Hindlimb muscle (tissue), 1 donor: ENCODE measurements around the gene RERE. TPM values are rescaled to one million over a fixed set of nuclear protein-coding genes. Genes with fewer than 3 reads are reported as not detected.
"Not testable (repeated sequence)": the region's sequence is repeated elsewhere in the genome, so short reads cannot be mapped to it uniquely, and the experiment has no call there.

Experiments
- DNase-seq: peaks from one replicate; pipeline ENCODE4 v3.0.0-alpha.2; 2013
- polyA plus RNA-seq: library from polyadenylated mRNA; unstranded; fragments of 120-200 nt; gene quantifications from one replicate; pipeline ENCODE4 v1.2.1, GENCODE V29; 2013; ENCODE audit not compliant: insufficient read length

Gene RERE
- polyA plus RNA-seq, 1 donor, result 93.9 TPM

DNA sequence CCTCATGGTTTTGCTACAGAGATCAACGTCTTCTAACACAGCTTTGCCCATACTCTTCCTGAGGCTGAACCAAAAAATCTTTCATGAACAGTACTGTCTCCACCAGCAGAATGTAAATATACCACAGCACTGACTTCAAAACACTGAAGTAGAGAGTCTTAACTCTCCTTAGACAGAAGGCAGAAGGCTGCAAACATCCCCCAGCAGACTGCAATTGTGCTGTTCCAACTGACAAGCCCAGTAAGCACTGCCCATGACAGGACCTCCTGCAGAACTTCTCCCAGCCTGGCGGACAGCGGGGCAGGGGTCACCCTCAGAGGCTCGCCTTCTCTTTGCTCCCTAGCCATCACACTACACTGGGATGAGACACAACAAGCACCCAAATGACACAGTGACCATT is 218.7 kb downstream of the RERE start:
- DNase-seq, result no peak

DNA sequence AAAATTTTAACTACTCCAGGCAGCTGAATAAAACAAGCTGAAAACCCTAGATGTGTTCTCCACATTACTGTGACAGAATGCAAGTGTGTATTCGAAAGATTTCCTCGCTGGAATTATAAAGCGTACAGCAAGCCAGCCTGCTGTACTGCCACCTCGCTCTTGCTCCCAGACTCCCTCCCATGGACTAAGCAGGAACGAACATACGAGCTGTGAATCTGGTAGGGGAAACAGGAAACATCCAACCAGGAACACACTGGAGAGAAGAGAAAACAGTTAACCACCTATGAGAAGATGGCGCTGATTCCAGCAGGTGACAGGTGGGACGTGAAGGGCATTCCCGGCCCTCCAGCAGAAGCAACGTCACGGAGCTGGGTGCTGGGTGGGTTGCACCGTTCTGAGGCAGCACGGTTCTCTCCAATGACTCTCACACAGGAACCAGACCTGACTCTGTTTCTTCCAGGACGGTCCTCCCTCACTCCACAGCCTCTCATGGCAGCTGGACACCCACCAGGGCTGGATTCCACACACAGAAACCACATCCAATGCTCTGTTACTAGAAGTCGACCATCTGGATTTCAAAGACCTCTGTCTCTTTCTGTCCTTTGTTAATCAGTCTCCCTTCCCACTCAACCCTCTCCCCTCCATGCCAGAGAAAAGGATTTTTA is 219.2 kb downstream of the RERE start:
- DNase-seq, result peak; percentile 56

GRCh38 chr1:8597455-8597854 is 220.0 kb downstream of the RERE start:
- DNase-seq, result no peak

DNA sequence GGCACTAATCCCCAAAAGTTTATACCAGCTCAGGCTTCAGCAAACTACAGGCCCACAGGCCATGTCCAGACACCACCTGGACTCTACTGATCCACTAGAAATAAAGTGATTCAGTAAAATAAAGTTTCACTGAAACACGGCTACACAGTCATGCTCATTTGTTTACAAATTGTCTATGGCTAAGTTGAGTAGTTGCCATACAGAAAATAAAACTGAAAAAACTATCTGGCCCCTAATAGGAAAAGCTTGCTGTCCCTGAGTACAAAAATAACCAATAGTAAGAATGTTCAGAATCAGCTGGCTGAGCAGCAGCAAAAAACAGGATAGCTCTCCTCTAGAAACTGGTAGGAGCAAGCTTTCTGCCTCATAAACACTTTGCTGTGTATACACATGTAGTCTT is 221.5 kb downstream of the RERE start:
- DNase-seq, result no peak

DNA sequence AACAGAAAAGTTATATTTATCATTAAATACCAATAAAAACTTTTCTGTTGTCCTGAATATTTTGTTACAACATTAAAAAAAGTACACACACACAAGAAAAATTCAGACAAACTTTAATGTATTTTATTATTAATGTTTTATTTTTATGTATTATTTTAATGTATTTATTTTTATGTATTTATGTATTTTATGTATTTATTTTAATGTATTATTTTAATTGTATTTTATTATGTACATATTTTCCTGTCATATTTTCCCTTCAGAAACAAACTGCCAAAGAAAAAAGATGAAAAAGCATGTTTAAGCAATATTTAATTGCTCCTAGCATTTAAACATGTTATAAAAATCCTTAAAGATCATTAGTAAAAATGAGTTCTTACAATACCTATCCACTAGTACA is 222.1 kb downstream of the RERE start:
- DNase-seq, result no peak

DNA sequence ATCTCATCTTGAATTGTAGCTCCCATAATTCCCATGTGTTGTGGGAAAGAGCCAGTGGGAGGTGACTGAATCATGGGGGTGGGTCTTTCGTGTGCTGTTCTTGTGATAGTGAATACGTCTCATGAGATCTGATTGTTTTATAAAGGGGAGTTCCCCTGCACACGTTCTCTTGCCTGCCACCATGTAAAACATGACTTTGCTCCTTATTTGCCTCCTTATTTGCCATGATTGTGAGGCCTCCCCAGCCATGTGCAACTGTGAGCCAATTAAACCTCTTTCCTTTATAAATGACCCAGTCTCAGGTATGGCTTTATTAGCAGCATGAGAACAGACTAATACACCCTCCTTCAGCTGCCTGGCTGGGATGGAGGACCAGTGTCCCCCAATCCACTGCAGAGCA is 224.1 kb downstream of the RERE start:
- DNase-seq, result not testable (repeated sequence)

DNA sequence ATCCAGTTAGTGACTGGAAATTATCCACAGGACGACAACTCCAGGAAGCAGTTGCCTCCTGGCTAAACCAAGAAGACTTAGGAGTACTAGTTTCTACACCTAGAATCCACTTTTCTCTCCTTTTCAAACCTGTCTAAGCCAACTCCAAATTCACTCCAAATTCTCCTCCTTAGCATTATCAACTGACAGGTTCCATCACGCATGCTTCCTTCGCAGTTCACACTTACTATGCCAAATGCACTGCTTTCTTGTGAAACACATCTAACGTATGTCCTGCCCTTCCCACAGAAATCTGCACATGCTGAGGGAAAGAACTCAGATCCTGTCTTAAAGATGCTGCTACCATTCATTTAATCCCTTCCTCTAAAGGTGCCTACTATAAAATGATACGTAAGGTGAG is 225.9 kb downstream of the RERE start:
- DNase-seq, result no peak

- DNase-seq, result peak; percentile 41
These were observed 226.6 kb downstream of the RERE start for GRCh38 chr1:8590721-8591351.

DNA sequence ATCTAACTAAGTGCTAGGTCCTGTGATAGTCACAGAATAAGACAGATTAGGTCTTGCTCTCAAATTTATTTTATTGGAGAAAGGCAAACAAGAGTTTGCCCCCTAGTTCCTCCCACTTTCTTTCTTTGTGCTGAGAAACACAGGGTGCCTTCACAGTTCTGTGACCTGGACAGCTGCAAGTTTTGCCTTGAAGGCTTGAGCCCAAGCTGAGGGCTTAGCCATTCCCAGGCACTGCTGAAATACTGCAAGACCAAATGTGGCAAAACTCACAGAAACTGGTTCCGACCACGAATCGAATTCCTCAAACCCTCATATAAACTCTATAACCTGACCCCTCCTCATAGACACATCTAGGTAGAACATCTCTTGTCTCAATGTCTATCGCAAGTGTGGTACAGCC is 227.9 kb downstream of the RERE start:
- DNase-seq, result no peak

DNA sequence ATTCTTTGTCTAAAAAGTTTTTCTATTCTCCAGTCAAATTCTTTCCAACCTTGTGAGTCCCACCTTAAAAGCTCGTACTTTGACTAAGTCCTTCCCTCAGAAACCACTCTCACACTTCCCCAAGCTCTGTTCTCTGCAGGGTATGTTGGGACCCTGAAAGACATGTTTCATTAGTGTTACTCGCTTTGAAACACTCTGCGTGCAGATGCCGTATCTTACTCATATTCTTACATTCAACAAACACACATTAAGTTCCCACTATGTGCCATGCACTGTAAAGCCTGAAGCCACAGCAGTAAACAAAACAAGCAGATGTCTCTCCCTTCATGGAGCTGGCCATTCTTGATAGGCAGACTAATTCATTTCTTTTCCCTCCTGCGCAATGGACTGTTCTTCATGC is 229.7 kb downstream of the RERE start:
- no peak for DNase-seq

GRCh38 chr1:8586438-8586837 is 231.0 kb downstream of the RERE start:
- no peak for DNase-seq

- DNase-seq, result no peak
These were observed 233.1 kb downstream of the RERE start for GRCh38 chr1:8584316-8584715.

GRCh38 chr1:8583031-8583430 is 234.4 kb downstream of the RERE start:
- no peak for DNase-seq

GRCh38 chr1:8580566-8580965 is 236.9 kb downstream of the RERE start:
- no peak for DNase-seq

DNA sequence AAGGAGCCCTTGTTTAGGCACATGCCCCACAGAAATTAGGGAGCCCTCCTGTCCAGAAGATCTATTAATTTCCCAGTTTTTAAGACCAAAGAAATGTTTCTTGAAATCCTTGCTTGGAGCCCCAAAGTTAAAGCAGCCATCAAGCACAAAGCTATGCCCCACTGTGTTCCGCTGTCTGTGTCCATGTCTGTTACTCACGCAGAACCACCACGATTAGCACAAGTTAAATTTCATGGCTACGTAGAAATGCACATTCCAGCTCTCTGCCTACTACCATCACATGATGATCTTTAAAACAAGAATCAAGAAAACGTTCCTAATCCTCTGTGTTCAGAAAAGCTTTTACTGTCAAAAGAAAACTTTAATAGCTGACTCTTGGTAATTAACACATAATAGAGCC is 238.5 kb downstream of the RERE start:
- DNase-seq, result no peak

DNA sequence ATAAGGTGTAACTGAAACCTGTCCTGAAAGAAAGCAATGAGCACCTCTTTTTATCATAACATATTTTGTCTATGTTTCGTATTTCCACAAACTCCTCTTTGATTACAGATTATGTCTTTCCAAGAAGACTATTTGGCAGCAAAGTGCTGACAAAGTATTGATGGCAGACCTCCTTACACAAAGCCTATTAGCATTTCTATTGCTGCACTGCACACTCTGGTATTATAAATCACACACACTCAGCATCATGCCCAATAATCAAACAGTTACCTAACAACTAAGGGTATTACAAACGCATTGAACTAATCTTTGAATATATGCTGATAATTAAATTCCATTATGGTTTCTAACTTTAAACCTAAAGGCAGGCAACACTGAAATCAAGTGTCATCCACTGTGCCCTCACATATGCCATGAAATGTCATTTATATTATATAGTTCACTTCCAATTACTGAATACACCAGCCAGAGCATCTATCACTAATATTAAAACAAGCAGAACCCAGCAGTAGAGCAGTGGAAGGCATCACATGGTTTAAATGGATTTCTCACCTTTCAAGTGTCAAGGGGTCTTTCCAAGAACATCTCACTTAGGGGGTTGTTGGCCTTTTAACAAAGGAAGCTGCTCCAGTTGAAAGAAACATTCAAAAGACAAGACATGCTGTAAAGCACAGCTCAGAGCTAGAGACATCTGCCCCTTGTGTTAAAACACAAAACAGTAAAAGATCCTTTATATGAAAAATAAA is 239.1 kb downstream of the RERE start:
- DNase-seq, result no peak

DNA sequence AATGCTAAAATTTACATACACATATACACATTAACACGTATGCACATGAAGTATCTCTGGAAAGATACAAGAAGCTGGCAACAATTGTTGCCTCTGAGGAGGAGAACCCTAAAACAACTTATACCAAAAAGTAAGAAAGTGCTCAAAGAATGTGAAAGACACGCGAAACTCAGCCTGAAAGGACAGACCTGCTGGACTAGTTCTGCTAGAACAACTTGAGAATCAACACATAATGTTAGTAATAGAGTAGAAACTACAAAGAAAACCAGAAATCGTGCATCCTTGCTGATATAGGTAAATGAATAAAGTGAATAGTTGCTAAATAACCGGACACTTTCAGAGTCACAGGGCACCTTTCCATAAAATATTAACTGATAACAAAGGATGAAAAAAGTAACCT is 242.5 kb downstream of the RERE start:
- no peak for DNase-seq

DNA sequence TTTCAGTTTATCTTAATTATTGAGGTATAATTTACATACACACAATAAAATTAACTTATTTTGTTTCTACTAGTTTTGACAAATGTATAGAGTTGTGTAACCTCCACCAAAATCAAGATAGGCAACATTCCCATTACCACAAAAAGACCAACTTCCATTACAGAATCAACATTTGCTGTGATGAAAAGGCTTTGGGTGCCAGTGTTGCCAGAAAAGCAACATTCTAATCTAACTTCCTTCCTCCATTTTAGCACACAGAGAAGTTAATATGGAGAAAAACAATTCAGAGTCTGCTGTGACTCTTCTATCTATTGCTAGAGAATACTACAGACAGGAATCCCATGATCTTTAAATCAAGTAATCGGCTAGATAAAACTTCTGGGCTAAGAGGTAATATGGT is 245.3 kb downstream of the RERE start:
- no peak for DNase-seq

- DNase-seq, result peak; percentile 42
These were observed 246.0 kb downstream of the RERE start for GRCh38 chr1:8571200-8571984.

- no peak for DNase-seq
These were observed 247.0 kb downstream of the RERE start for GRCh38 chr1:8570465-8570864.

GRCh38 chr1:8569242-8569641 is 248.2 kb downstream of the RERE start:
- no peak for DNase-seq

- DNase-seq, result no peak
These were observed 248.6 kb downstream of the RERE start for GRCh38 chr1:8568837-8569236.

- DNase-seq, result no peak
These were observed 250.3 kb downstream of the RERE start for GRCh38 chr1:8567146-8567545.
